Superior temporal gyrus (tissue), 1 donor: ENCODE results near the gene FREM1.

Experiments used
- DNase-seq: peaks from one replicate; pipeline ENCODE4 v3.0.0-alpha.2; 2016; ENCODE audit errors: extremely low spot score

The FREM1 gene

GRCh38 chr9:14912859-14913258 is 2.6 kb upstream of the FREM1 start:
- DNase-seq: no peak

DNA sequence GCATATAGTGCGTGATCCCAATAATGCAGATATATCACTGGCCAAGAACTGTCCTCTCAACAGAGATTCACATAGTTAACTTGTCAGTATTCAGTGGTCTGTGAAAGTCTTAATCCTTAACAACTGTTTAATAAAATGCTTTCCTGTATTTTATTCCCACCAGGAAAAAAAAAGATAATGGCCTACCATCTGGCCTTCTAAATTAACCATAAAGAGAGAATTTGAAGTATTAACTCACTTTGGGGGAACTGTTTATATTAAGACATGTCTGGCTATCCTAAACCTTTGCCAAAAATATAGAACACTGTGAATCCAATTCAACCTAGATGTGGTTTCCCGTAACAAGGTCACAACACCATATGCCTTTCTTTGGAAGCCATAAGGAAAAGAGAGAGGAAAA is 818 bp upstream of the FREM1 start:
- no peak for DNase-seq

DNA sequence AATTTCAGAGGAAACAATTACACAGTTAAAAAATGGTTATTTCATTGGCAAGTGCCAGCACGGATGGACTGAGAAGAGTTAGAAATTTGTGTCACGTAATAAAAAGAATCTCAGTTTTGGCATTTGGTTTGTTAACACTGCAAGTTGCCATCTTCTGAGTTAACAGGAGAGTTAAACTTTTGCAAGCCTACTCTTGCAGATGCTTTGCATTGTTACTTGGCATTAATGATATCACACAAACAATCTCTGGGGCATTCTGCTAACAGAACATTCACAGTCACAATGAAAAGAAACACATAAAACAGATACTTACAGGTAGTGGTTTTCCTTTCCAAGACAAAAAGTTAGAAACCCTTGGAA is 647 bp downstream of the FREM1 start:
- DNase-seq: no peak

DNA sequence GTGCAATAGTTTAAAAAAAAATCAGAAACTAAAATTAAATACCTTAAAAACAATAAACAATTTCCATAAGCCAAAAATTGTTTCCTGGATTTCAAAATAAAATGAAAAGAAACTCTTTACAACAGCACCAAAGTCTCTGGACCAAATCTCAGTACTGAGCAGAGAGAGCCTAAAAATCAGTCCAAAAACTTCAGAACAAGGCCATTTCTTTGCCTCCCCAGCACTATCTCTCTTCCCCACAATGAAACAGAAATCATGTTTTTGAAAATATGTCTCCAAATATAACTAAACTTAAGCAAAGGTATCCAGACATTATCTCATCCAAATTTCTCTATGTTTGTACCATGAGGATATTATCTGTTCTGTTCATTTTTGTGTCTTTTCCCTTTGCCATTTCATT is 1.0 kb downstream of the FREM1 start:
- DNase-seq: no peak

DNA sequence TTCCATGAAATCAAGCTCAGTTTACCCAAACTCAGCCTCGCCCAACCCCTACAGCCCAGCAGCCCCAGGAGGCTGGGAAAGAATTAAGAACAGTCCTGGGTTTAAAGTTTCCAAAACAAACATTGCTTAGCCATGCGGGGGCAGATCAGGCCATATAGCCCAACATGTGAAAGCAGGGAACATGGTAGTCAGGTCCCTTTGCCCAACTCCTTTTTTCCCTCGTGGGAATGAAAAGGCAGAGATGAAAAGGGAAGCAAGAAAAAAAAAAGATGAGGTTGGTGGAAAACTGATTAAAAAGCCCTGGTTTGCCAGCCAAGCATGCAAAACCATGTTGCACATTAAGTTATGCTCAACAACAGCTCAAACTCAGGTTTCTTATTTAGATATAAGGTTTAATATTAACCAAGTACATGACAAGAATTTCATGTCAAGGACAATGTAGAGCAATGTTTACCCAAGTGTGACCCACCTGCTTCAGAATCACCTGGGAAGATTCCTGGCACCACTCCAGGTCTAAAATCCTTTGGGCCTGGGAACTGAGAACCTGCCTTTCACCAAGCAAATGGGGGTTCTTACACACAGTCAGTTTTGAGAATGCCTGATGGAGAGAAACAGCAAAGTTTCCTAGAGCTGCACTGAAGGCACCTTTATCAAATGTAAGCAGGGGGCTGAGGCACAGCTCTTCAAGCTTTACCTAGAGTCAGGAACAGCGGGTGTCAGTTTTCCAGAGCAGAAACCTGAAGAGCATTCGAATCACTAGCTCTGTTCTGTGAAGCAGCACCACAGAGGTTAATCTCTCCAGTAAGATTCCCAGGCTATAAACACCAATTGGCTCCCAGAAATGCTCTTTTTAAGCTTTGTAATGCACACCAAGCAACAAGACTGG is 1.7 kb downstream of the FREM1 start:
- DNase-seq: no peak

GRCh38 chr9:14907696-14908095 is 2.5 kb downstream of the FREM1 start:
- DNase-seq: no peak

DNA sequence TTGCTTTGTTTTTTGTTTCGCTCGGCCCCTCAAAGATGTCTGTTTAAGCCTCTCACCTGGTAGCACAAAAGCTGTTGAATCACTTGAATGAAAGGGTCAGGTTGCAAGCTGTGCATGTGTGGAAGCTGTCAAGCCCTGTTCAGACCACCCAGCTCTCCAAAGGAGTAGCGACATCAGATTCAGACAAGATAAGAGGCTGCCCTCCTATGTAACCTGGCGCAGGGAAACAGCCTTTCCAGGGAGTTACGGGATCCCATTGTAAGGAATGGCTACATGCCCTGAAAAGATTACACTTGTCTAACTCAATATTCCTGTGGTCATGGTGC is 2.9 kb downstream of the FREM1 start:
- no peak for DNase-seq

DNA sequence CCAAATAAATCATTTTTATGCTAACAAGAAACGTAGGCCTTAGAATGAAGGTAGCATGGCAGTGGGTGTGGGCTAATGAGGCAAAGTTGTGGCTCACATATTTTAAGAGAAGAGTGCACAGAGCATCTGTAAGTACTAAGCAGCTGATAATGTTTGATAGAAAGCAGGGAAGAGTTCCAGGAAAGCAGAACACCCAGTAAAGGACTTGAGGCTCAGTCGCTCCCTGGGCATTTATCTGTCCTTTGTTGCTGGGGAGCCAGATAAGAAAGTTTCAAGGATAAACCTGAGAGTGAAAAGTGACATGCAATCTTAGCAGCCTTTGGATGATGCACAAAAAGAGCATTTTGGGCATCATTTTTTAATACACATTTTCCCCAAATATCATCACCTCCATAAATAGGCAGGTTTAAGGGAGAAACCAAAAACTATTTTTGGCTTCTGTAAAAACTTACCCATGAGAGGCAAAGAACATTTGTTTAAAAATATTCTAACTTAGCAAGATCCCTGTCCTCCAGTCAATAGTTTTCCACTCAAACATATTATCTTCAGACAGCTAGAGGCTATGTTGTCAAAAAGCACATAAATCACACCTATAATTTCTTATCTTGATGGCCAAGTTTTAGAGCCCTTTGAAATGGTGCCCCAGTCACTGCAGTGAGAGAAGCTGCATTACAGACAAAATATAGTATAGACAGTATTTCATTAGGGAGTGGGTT is 3.4 kb downstream of the FREM1 start:
- DNase-seq: no peak

DNA sequence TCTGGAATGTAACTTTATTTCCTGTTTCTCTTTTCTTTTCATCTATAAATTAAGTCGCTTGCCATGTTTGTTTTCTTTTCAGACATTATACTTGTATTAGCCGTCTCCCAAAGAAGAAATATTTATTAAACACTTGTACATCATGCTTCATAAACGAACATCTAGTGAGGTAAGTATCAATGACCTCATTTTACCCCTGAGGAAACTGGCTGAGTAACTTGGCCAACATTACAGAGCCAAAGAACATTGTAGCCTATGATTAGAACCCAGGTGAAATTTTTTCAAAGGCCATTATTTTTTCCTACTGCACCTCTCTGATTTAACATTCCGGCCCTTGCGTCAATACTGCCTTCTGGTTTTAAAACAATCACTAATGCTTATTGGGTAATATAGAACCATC is 4.2 kb downstream of the FREM1 start:
- no peak for DNase-seq

DNA sequence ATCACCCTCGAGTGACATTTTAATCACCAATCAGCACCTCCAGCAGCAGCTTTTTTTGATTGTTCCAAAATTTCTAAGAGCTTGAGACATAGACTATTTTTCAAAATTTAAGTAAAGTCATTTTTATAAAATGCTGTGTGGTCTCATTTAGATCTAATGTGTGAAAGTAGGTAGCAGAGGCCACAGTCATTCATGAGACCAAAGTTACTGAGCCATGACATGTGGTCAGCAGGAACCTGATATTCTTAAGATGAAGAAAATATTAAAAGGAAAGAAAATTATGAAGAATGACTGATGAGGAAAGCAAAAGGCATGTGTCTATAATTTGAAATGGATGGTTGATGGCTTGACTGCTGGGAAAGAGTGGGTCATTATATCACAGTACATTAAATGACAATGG is 7.2 kb downstream of the FREM1 start:
- no peak for DNase-seq

DNA sequence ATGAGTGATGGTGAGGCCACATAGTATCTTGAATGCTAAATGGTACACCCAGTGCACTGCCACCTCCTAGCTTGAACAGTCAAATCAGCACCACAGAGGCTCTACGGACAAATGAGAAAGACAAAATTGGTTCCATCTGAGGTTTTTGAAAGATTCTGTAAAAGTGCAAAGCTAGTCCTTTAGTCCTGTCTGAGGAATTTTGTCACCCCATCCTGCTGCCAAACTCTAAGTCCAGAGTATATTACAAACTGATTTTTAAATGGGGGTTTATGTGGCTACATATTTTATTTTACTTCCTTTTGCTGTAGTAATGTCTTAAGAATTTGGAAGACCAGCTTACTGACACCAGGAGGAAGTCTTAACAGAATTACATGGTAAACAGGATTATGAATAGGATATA is 7.7 kb downstream of the FREM1 start:
- no peak for DNase-seq

GRCh38 chr9:14899815-14900193 is 10.4 kb downstream of the FREM1 start:
- DNase-seq: no peak

DNA sequence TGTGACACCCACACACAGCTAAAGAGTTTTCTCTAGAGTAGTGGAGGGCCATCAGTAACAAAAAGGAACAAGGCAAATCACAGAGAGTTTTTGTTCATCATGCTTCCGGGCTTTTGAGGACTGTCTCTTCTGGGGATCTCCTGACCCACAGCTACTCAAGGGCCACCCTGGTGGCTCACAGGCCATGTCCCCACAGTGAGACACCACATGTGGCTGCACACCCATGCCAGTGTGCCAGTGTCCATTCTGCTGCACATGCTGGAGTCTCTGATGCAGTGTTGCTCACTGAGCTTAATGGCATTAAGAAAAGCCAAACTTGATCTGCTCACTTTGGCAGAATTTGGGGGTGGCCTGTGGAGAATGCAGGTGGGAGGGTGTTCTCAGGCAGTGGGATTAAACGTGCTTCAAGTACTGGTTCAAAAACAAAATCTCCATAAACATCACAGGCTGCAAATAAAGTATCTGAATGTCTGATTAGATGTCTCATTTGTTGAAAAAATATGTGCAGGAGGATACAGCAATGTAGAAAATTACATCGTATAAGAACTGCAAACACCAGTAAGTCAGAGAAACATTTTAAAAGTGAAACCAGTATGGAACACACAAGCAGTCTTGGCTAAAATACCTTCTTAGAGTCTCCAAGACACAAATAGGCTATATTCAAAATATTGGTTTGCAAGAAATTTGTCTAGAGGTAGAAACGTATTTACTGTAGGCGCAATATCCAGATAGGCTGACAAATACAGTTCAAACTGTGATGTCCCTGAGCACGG is 11.0 kb downstream of the FREM1 start:
- DNase-seq: no peak

DNA sequence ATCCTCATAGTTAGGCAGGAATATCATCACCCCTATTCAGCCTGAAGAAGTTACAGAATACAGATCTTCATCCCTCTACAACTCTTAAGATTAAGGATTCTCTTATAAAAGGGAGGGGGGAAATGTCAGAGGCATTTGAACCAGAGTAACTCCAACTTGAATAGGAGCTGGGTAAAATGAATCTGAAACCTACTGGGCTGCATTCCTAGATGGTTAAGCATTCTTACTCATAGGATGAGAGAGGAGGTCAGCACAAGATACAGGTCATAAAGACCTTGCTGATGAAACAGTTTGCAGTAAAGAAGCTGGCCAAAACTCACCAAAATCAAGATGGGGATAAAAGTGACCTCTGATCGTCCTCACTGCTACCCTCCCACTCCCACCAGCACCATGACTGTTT is 14.4 kb downstream of the FREM1 start:
- no peak for DNase-seq

DNA sequence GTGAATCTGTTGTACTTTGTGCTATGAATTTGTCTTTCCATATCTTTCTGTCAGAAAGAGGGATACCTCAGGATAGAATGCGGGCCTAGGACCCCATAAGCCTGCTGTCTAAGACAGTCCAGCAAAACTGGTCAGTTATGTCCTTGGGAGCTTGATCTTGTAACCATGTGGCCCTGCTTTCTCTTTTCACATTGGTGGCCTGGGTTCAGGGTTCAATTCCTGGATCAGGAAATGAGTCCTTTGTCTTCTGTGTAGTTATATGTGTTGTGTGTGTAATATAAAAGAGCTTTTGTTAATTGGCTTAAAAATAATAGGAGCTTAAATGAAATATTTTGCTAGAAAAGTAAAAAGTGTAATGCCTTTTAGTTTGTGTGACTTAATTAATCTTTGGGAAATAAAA is 16.9 kb downstream of the FREM1 start:
- no peak for DNase-seq

- DNase-seq: no peak
Observed at GRCh38 chr9:14891332-14891731, 18.9 kb downstream of the FREM1 start.

DNA sequence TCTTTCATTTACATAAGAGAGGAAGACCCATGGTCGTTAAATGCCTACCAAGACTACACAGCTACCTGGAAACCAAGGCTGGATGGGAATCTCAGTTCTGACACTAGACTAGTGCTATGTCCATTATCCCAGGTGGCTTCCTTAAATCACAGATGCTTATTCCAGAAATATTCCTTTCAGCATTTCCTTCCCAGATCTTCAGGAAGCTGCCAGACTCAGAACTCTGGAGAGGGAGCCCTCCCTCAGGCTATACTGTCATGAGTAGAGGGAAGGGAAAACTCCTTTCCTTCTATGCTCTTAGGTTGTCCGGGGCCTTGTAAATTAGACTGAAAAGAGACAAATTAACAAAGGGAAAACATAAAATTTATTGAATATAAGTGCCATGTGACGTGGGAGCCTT is 20.8 kb downstream of the FREM1 start:
- no peak for DNase-seq

GRCh38 chr9:14888875-14889274 is 21.4 kb downstream of the FREM1 start:
- no peak for DNase-seq

DNA sequence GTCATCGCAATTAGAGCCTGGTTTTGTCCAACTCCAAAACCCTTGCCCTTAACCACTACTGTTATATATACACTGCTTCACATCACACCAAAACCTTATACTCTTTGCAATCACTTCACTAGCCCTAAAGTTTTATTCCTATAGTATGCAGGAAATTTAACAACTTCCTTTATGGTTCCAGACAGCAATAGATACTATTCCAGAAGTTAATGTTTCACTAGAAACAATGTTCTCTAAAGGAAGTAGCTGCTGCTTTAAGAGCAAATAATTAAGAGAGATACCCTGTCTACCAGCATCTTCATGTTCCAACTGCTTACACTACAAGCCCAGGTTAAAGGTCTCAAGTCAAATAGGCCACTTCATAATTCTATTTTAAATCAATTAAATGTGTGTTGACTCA is 22.0 kb downstream of the FREM1 start:
- DNase-seq: no peak

DNA sequence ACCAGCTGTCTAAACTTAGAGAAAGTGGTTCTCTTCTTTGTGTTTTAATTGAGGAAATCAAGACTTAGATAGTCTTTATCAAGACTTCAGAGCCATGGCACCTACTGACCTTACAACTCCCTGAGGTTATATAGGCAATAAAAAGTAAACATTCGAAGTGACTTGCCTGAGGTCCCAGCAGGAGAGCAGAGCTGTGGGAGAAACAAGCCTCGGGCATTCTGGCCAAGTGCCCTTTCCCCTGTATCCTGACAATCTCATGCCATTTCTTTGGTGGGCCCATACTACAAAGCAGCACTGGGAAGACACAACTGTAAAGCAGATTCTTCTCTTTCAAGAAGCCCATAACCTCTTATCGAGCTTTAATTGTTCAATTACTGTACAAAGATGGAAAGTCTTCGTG is 23.1 kb downstream of the FREM1 start:
- no peak for DNase-seq

DNA sequence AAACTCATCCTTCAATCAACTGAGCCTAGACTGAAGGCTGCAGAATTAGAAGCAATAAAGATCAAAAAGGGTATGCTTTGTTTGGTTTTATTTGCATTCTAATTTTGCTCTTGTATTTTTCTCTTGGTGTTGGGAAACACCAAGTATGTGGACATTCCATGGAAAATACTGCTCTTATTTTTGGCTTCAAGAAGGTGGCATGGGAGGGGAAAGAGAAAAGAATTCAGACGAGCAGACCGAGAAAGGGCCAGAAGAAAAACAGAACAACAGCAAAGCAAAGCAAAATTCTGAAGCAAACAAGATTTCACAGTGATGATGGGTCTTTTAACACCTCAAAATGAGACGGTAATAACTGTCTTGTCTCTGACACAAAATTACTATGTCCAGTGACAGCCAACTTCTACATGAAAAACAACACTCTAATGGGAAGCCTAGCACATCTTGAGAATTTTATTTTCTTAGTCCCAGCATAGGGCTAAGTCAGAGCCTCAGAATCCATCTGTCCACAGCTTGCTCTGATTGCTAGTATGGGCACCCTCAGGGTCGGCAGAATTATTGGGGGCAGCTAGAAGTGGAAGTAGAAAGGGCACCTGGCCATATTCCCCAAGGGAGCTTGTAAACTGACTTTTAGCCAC is 26.8 kb downstream of the FREM1 start:
- no peak for DNase-seq

DNA sequence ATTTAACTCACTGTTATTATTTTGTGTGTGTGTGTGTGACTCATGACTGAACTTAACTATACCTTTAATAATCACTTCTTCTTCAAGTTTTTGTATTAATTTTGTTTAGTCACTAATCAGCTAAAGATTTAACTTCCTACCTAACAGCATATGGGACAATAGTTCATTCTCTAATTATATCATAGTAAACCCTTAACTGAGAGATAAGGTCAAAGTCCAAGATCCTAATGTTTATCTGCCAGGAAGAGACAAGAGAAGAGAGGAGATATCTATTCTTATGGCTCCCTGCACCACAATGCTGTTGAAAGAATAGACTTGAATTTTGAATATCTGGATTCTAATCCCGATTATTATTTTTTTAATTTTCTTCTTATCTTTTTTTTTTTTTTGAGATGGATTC is 28.1 kb downstream of the FREM1 start:
- no peak for DNase-seq
